GM12878 (cell line): ENCODE results near the gene MPC1. TPM values are rescaled to one million over a fixed set of nuclear protein-coding genes. Genes with fewer than 3 reads are reported as not detected.

Experiments used
- ATAC-seq: fragments of 200-7000 bp; cut with Tn5 transposase; 3 replicates; pipeline ENCODE4 v1.9.1; 2020; ENCODE audit warnings: mild to moderate bottlenecking, moderate library complexity
- BruUV-seq: library from RNA; stranded (reverse); fragments of 400-500 nt; replicated peaks from 2 replicates; lab custom pipeline; 2021; lab: Mats Ljungman, UMichigan
- CTCF ChIA-PET: fragments of 300-600 bp; sonication (Branson Sonifier 250); formaldehyde crosslinking; extraction: SDS; loops from one replicate; lab custom pipeline; 2021; ENCODE audit warnings: inconsistent platforms; lab: Yijun Ruan, JAX
- POLR2A ChIA-PET: fragments of 350-600 bp; formaldehyde crosslinking; extraction: SDS; loops from one replicate; lab custom pipeline; 2021; ENCODE audit warnings: inconsistent platforms; lab: Charles Lee
- RAD21 ChIA-PET: fragments of 300-600 bp; sonication (Branson Sonifier 250); formaldehyde crosslinking; loops from one replicate; lab custom pipeline; 2023; ENCODE audit warnings: antibody characterized with exemption; ENCODE audit not compliant: unreplicated experiment; lab: Charles Lee
- SMC1A ChIA-PET: fragments of 300-600 bp; sonication (Branson Sonifier 250); formaldehyde crosslinking; loops from one replicate; lab custom pipeline; 2023; ENCODE audit not compliant: unreplicated experiment, uncharacterized antibody; lab: Charles Lee
- DNase-seq: peaks from one replicate; pipeline ENCODE4 v3.0.0-alpha.2; 2011; ENCODE audit warnings: low read depth, low spot score
- FAIRE-seq: peaks from 3 replicates; lab custom pipeline; 2011; peaks lifted over from hg19 to GRCh38; lab: Jason Lieb, UNC
- H2AFZ ChIP-seq: 2 replicates; pipeline ENCODE4 v1.6.0; 2011; ENCODE audit warnings: low read depth, low read length, control low read depth; ENCODE audit not compliant: control insufficient read depth
- H3K27ac ChIP-seq: 2 replicates; pipeline ENCODE4 v1.5.1; 2011; ENCODE audit warnings: control low read depth; ENCODE audit not compliant: control insufficient read depth, insufficient read depth
- H3K27me3 ChIP-seq, 2 experiments: replicated peaks in 1 of 2; 2 replicates each; pipeline versions ENCODE4 v1.6.0 to v1.6.1; 2011; ENCODE audit warnings: low read length in 1 of 2; ENCODE audit not compliant: control insufficient read depth in 2 of 2, insufficient read depth in 2 of 2
- H3K36me3 ChIP-seq, 2 experiments: 2 replicates each; pipeline ENCODE4 v1.5.1; 2011; ENCODE audit warnings: low read length in 1 of 2; ENCODE audit not compliant: control insufficient read depth in 2 of 2, insufficient read depth in 2 of 2
- H3K4me1 ChIP-seq: 2 replicates; pipeline ENCODE4 v1.6.1; 2011; ENCODE audit warnings: mild to moderate bottlenecking, low read length, moderate library complexity, mixed read lengths; ENCODE audit not compliant: control insufficient read depth, insufficient read depth
- H3K4me2 ChIP-seq: 2 replicates; pipeline ENCODE4 v1.6.0; 2011; ENCODE audit warnings: control low read depth; ENCODE audit not compliant: control insufficient read depth, insufficient read depth
- H3K4me3 ChIP-seq: fragments of 200-600 bp; sonication (generic); 2 replicates; pipeline ENCODE4 v1.5.1; 2016
- H3K79me2 ChIP-seq: 2 replicates; pipeline ENCODE4 v1.6.0; 2011; ENCODE audit warnings: low read length; ENCODE audit not compliant: control insufficient read depth, insufficient read depth
- H3K9ac ChIP-seq: 2 replicates; pipeline ENCODE4 v1.8.0; 2011; ENCODE audit warnings: low read length, control low read depth, mixed read lengths; ENCODE audit not compliant: control insufficient read depth, insufficient read depth
- H3K9me3 ChIP-seq: replicated peaks from 3 replicates; pipeline ENCODE4 v1.5.1; 2011; ENCODE audit warnings: mild to moderate bottlenecking, low read length; ENCODE audit not compliant: control insufficient read depth, insufficient read depth
- H4K20me1 ChIP-seq: 2 replicates; pipeline ENCODE4 v1.6.0; 2011; ENCODE audit not compliant: control insufficient read depth, insufficient read depth
- EGR1 ChIP-seq, 2 experiments: IDR thresholded peaks; 1 replicate in 1 of 2; 2 replicates in 1 of 2; pipeline ENCODE4 v1.6.1; 2011 to 2012; ENCODE audit warnings: low read depth in 2 of 2, low read length in 2 of 2, borderline replicate concordance in 1 of 2, mild to moderate bottlenecking in 1 of 2, moderate library complexity in 1 of 2
- ESRRA ChIP-seq: IDR thresholded peaks from 2 replicates; pipeline ENCODE4 v1.6.1; 2012; ENCODE audit warnings: mild to moderate bottlenecking, low read length, improper control_type of control experiment
- FOXM1 ChIP-seq: IDR thresholded peaks from 2 replicates; pipeline ENCODE4 v1.6.1; 2012; ENCODE audit warnings: low read depth, mild to moderate bottlenecking, inconsistent platforms, low read length, moderate library complexity
- HCFC1 ChIP-seq: fragments of 150-350 bp; IDR thresholded peaks from 2 replicates; pipeline ENCODE4 v1.6.1; 2014; ENCODE audit warnings: low read length
- JUNB ChIP-seq: IDR thresholded peaks from 2 replicates; pipeline ENCODE4 v1.6.1; 2016; ENCODE audit warnings: antibody characterized with exemption, mild to moderate bottlenecking
- NFIC ChIP-seq: IDR thresholded peaks from 2 replicates; pipeline ENCODE4 v1.6.1; 2012; ENCODE audit warnings: low read depth, mild to moderate bottlenecking, inconsistent platforms, low read length, moderate library complexity
- WGBS: methylation state at CpG from one replicate; pipeline ENCODE4 v1.1.6; 2016; ENCODE audit warnings: low lambda C conversion rate; ENCODE audit not compliant: insufficient replicate concordance, insufficient coverage; ENCODE audit errors: missing lambda C conversion rate; 5-methylcytosine and 5-hydroxymethylcytosine counted together
- in situ Hi-C: fragments of 300-500 bp; cut with MboI; formaldehyde crosslinking; loops from 9 replicates; pipeline ENCODE4 v1.14.3; 2018; ENCODE audit warnings: mixed read lengths
- intact Hi-C: fragments of 100-400 bp; cut with micrococcal nuclease; formaldehyde crosslinking; loops from one replicate; pipeline ENCODE4 v1.14.2; 2022; ENCODE audit not compliant: unreplicated experiment
- polyA plus RNA-seq, 11 experiments: library from polyadenylated mRNA; depleted of rRNA in 4 of 11; unstranded in 6 of 11; stranded (reverse) in 5 of 11; fragments of >200 nt; fragmentation: Nextera tagmentation in 4 of 11; fragmentation: Illumina TruSeq in 1 of 11; extraction: Ambion mirVana in 4 of 11; extraction: Trizol in 1 of 11; gene quantifications; 1 replicate in 1 of 11; 2 replicates in 10 of 11; pipeline versions ENCODE4 v1.2.1 to v1.2.3, GENCODE V29; 2011 to 2016; ENCODE audit warnings: inconsistent platforms in 2 of 11, missing spikeins in 2 of 11, low read depth in 1 of 11
- total RNA-seq, 4 experiments: library from RNA; depleted of rRNA in 3 of 4; stranded (reverse); fragments of >200 nt in 3 of 4; fragmentation: Illumina TruSeq in 1 of 4; extraction: Trizol in 1 of 4; gene quantifications; 2 replicates each; pipeline versions ENCODE4 v1.2.1 to v1.2.3, GENCODE V29; 2013 to 2021
- TF ChIP-seq, protein P1 (sequence below): fragments of 450-650 bp; IDR thresholded peaks from 2 replicates; pipeline ENCODE4 v1.6.1; 2016; ENCODE audit warnings: mild to moderate bottlenecking

The MPC1 gene
- total and polyA plus RNA-seq, 10 of the 15 experiments (the other 5 are each of a cell fraction or from before 2014, with no cell fraction given), result 53.2 to 177 (median 78.8) TPM

- SMC1A ChIA-PET, result interaction anchor here (0.7 to 3.0 kb wide), 3 partner anchors 10 to 1723 kb away, joined by 3 to 18 read pairs (median 7); no protein-coding TSS in a partner anchor
- TSS peak; percentile 64 for BruUV-seq
- 0 out of 2 replicates have a peak, but pooled peaks cover 3% of the 10 kb centered on the region for H4K20me1 ChIP-seq
- FAIRE-seq (no peak), DNase-seq (no peak), ATAC-seq (peak; percentile 5)
- H3K4me3 ChIP-seq, result peak overlapping the region; percentile 96
- CTCF ChIA-PET, result interaction anchor here (0.7 to 1.6 kb wide), 4 partner anchors 11 to 58 kb away, joined by 3 to 7 read pairs (median 4); no protein-coding TSS in a partner anchor
- no peaks in the 10 kb centered on the region for H3K27me3 ChIP-seq
- H2AFZ ChIP-seq, result peak overlapping the region; percentile 88; the same call in 1 of the 2 replicates
- intact Hi-C loops, result loop anchor here (1.0 to 10.0 kb wide), 4 partner anchors 34 to 813 kb away; partner anchors contain the start of genes GPR31 and PRR18
- POLR2A ChIA-PET, result interaction anchor here (0.7 to 2.5 kb wide), 6 partner anchors 13 to 65 kb away, joined by 3 to 24 read pairs (median 6); no protein-coding TSS in a partner anchor
- peaks cover 64% of the 10 kb centered on the region for H3K79me2 ChIP-seq
- no peaks in the 10 kb centered on the region for H3K9me3 ChIP-seq
- H3K4me1 ChIP-seq, result peaks cover 8% of the 10 kb centered on the region
- RAD21 ChIA-PET, result interaction anchor here (1.0 to 2.6 kb wide), 3 partner anchors 10 to 39 kb away, joined by 3 to 15 read pairs (median 14); no protein-coding TSS in a partner anchor
- H3K36me3 ChIP-seq, result peaks cover 0 to 14% of the 10 kb centered on the region in 2 experiments; a peak in 2 of 4 replicates
- peak overlapping the region; percentile 94 for H3K4me2 ChIP-seq
- in situ Hi-C loops, result no loop called here
- TF ChIP-seq, protein P1, sequence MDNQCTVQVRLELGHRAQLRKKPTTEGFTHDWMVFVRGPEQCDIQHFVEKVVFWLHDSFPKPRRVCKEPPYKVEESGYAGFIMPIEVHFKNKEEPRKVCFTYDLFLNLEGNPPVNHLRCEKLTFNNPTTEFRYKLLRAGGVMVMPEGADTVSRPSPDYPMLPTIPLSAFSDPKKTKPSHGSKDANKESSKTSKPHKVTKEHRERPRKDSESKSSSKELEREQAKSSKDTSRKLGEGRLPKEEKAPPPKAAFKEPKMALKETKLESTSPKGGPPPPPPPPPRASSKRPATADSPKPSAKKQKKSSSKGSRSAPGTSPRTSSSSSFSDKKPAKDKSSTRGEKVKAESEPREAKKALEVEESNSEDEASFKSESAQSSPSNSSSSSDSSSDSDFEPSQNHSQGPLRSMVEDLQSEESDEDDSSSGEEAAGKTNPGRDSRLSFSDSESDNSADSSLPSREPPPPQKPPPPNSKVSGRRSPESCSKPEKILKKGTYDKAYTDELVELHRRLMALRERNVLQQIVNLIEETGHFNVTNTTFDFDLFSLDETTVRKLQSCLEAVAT, result no peak
- peak; percentile 40; the same call in 1 of the 2 replicates for TF ChIP-seq FOXM1
- no peak for TF ChIP-seq EGR1 (IDR thresholded peaks at IDR 0.05; ENCODE audit: borderline replicate concordance in 1 of 2, low read depth in 2 of 2, low read length in 2 of 2)
- 0 out of 2 replicates have a peak, but pooled peaks have one; percentile 30 for TF ChIP-seq NFIC
- no peak for TF ChIP-seq HCFC1
- TF ChIP-seq ESRRA, result no peak
- no peak for TF ChIP-seq JUNB
- H3K9ac ChIP-seq, result peak overlapping the region; percentile 99
- WGBS, result under 1% methylated on average over 16 of the region's 16 CpGs
- H3K27ac ChIP-seq, result peak overlapping the region; percentile 99
Observed at GRCh38 chr6:166341977-166342348, 40.8 kb downstream of the MPC1 start.
